GM13976 (cell line): Measurements from ENCODE around the gene FKBP11.

ENCODE experiments used
- DNase-seq: peaks from one replicate; pipeline ENCODE4 v3.0.0; 2012; ENCODE audit warnings: low spot score
- in situ Hi-C: fragments of 300-500 bp; cut with MboI; formaldehyde crosslinking; loops from one replicate; pipeline ENCODE4 v1.12.0; 2022; ENCODE audit warnings: low sequenced_read_pairs, mixed read lengths, inconsistent platforms; ENCODE audit not compliant: unreplicated experiment
- TF ChIP-seq, protein P1 (sequence below): IDR thresholded peaks from 2 replicates; pipeline ENCODE4 v1.5.1; 2012; ENCODE audit warnings: borderline replicate concordance, mild to moderate bottlenecking; ENCODE audit not compliant: insufficient read depth; ENCODE audit errors: extremely low read depth, missing control alignments, control extremely low read depth

The FKBP11 gene

DNA sequence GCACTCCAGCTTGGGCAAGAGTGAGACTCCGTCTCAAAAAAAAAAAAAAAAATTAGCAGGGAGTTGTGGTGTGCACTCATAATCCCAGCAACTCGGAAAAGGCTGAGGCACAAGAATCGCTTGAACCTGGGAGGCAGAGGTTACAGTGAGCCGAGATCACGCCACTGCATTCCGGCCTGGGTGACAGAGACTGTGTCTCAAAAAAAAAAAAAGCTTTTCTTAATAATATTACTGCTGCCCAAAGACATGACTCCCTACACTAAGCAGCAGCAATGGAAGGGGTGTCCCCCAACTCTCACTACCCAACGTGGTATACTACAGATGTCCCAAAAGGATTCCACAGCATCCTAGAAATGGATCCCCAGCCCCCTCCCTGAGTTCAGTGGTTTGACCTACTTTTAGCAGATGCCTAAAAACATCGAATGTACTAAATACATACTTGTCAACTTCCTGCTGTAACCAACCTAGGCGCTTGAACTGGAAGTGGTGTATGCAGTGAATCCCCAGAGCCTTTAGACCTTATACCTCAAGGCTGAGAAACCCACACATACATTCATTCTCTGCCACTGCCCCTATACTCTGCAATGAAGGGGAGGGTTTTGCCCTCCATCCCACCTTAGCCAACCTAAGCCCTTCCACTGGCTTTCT lies 8.5 kb upstream of the FKBP11 start:
- TF ChIP-seq, protein P1, sequence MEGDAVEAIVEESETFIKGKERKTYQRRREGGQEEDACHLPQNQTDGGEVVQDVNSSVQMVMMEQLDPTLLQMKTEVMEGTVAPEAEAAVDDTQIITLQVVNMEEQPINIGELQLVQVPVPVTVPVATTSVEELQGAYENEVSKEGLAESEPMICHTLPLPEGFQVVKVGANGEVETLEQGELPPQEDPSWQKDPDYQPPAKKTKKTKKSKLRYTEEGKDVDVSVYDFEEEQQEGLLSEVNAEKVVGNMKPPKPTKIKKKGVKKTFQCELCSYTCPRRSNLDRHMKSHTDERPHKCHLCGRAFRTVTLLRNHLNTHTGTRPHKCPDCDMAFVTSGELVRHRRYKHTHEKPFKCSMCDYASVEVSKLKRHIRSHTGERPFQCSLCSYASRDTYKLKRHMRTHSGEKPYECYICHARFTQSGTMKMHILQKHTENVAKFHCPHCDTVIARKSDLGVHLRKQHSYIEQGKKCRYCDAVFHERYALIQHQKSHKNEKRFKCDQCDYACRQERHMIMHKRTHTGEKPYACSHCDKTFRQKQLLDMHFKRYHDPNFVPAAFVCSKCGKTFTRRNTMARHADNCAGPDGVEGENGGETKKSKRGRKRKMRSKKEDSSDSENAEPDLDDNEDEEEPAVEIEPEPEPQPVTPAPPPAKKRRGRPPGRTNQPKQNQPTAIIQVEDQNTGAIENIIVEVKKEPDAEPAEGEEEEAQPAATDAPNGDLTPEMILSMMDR, result no peak
- in situ Hi-C loops, result no loop called here
- no peak for DNase-seq

DNA sequence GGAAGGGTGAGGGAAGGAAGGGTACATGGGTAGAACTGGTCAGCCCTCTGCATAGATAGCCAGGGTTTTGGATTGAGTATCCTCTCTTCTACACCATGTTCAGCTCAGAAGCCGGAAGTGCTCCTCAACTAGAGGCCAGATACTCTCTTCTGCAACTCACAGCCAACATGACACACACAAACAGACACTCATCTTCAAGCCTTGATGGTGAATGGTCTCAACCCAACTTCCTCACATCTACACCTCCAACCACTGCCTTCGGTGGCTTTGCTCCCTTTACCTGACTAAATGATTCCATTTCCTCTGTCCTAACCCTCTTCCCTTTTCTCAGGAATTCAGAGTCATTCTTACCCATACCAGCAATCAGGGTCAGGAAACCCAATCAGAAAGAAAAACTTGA lies 7.6 kb upstream of the FKBP11 start:
- TF ChIP-seq, protein P1, result no peak
- no peak for DNase-seq
- in situ Hi-C loops, result no loop called here

DNA sequence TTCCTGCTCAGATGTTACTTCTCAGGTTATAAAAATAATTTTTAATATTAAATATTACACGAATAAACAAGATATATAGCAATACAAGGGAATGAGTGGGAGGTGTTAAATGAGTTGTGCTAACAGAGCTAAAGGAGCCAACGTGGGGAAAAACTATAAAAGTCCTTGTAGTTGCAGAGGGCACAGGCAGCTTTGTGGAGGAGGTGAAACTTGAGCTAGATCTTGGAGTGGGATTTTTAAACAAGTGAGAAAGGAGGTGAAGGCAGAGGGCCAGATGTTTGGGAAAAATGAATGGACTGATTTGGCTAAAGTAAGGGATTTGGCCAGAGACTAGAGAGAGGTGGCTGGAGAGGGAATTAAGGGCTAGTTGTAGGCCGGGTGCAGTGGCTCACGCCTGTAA lies 5.2 kb upstream of the FKBP11 start:
- DNase-seq, result no peak
- in situ Hi-C loops, result no loop called here

DNA sequence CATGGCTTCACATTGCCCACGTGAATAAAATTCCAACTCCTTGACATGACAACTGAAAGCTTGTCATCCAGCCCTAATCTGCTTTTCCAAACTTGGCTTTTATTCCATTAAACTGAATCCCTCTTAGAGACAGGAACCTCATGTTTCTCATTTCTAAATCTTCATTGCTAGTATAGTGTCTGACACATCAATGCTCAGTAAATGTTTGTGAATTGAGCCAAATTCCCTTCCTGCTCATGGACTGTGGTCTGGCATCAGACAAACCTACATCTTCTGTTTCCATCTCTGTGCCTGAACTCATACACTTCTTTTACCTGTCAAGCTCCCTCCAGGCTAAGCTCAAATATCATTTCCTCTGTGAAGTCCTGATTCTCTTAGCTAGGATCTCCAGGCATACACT lies 4.3 kb upstream of the FKBP11 start:
- TF ChIP-seq, protein P1, result no peak
- in situ Hi-C loops, result no loop called here
- no peak for DNase-seq

More for the DNA sequence above, 5.2 kb upstream of the FKBP11 start:
- TF ChIP-seq, protein P1, result no peak

DNA sequence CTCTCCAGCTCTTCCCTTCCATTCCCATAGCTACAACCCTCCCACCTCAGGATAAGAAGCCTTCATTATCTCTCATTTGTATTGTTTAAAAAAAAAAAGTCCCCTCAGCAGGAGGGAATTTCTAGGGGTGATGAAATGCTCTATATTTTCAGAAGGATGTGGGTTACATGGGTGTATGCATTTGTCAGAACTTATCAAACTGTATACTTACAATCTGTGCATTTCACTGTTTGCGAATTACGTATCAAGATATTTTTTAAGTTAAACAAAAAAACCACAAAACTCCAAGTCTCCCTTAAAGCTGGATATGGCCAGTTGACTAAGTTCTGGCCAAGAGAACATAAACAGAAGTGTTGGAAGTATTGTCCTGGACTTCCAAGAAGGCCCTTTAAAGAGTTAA lies 2.0 kb upstream of the FKBP11 start:
- in situ Hi-C loops, result no loop called here
- TF ChIP-seq, protein P1, result no peak
- DNase-seq, result no peak

DNA sequence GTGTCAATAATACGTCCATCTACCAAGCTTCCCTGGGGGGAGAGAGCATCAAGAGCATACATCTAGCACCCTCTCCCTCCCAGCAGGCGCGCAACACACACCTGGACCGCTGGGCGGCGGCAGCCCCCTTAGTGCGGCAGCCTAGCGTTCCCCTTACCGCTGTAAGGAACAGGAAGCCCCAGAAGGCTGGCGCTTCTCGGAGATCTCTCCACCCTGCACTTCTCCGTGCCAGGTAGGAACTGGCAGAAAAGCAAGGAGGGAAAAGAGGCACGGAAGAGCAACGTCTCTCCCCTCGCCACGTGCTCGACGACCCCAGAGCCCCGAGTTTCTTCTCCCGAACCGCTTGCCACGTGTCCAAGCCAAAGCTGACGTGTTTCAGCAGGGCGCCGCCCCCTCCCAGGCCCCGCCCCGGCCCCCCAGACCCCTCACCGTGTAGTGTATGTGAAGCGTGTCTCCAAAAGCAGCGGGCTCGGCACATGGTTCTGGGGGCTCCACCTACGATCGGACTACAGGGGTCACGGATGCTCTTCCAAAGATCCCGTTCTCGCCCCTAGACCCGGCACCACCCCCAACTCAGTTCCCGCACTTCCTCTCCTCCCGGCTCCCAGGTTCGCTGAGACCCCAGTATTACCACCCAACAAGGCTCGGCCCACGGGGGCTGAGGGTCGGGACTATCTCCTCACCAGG lies 532 bp downstream of the FKBP11 start:
- peak; percentile 87 for DNase-seq
- TF ChIP-seq, protein P1, result peak; percentile 88
- in situ Hi-C loops, result no loop called here
